ENCODE results near the gene DTNB. TPM values are rescaled to one million over a fixed set of nuclear protein-coding genes. Genes with fewer than 3 reads are reported as not detected.

Gene DTNB
- total RNA-seq, 2 experiments from 2014 or later: 16.9 to 19.8 TPM

GRCh38 chr2:25491966-25492532 is 181.3 kb downstream of the DTNB start:
- POLR2A ChIA-PET: no interaction called here

DNA sequence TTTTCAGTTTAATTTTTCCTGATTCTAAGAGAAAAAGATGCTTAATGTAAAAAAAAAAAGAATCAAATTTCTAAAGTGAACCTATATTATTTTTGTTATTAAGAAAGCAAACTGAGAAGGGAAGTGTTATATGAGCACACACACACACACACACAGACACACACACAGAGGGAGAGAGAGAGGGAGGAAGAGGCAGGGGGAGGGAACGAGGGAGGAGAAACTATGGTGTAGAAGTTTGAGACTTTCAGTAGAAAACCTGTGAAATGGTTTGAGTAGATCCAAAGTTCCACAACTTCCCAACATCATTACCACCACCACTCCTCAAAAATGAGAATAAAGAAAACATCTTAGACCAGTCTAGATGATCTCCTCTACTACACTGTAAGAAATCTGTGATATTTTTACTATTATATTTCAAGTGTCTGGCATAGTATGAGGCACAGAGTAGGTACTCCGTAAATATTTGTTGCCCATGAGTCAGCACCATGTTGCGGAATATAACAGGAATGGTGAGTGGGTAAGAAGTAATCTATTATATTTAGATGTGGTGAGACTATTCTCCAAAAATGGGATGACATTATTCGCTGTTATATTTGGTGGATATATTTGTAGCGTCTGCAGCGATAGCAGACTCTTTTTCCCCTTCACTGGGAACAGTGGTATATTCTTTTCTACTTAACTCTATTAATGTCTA is 182.2 kb downstream of the DTNB start:
- ChIA-PET POLR2A (no interaction called here), CTCF (no interaction called here)

More at GRCh38 chr2:25491966-25492532, 181.3 kb downstream of the DTNB start:
- CTCF ChIA-PET: no interaction called here

GRCh38 chr2:25490217-25490616 is 183.2 kb downstream of the DTNB start:
- ChIA-PET POLR2A (no interaction called here), CTCF (no interaction called here)

GRCh38 chr2:25489631-25490030 is 183.7 kb downstream of the DTNB start:
- ChIA-PET CTCF (no interaction called here), POLR2A (no interaction called here)

DNA sequence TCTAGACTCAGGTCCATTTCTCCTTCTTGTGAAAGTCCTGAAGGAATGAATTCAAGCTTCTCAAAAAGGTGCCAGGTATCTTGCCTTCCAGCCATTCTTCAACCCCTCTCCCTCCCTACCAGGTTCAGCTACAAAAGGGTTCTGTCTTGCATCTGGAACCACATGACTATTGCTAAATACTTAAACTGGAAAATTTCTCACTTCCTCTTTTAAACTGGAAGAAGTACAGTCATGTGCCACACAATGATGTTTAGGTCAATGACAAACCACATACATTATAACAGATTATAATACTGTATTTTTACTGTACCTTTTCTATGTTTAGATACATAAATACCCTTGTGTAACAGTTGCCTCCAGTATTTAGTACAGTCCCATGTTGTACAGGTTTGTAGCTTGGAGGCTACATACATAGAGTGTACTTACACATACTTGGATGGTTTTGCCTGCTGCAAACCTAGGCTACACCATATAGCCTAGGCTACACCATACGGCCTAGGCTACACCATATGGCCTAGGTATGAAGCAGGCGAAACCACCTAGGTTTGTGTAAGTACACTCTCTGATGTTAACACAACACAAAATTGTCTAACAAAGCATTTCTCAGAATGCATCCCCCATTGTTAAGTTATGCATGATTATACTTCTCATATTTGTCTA is 189.6 kb downstream of the DTNB start:
- ChIA-PET POLR2A (no interaction called here), CTCF (no interaction called here)

GRCh38 chr2:25482341-25482740 is 191.0 kb downstream of the DTNB start:
- CTCF ChIA-PET: no interaction called here
- POLR2A ChIA-PET: no interaction called here

- ChIA-PET POLR2A (no interaction called here), CTCF (interaction anchor here (0.7 kb wide), 1 partner anchor 533 kb away, joined by 4 read pairs; no protein-coding TSS in a partner anchor)
These were observed 191.7 kb downstream of the DTNB start for GRCh38 chr2:25481381-25482300.

GRCh38 chr2:25480561-25480960 is 192.8 kb downstream of the DTNB start:
- ChIA-PET POLR2A (no interaction called here), CTCF (interaction anchor here (0.7 kb wide), 1 partner anchor 532 kb away, joined by 4 read pairs; no protein-coding TSS in a partner anchor)

- ChIA-PET CTCF (no interaction called here), POLR2A (no interaction called here)
These were observed 193.6 kb downstream of the DTNB start for GRCh38 chr2:25479761-25480160.

DNA sequence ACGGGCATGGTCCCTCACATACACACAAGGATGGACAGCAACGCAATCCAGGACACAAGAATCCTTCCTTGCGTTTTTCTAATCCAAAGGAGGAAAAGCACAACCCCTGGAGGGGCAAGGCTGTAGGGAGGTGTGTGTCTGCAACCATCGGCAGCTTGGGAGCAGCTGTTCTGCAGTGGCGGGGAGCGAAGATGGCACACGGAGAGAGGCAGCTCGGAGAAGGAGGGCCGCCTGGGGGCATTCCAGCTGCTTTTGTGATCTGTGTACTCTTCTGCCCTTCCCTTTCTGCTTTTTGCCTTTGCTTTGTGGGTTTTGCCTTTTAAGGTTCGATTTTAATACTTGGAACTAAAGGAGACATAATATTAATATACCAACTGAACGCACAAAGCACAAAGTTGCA is 194.6 kb downstream of the DTNB start:
- POLR2A ChIA-PET: no interaction called here
- CTCF ChIA-PET: no interaction called here

DNA sequence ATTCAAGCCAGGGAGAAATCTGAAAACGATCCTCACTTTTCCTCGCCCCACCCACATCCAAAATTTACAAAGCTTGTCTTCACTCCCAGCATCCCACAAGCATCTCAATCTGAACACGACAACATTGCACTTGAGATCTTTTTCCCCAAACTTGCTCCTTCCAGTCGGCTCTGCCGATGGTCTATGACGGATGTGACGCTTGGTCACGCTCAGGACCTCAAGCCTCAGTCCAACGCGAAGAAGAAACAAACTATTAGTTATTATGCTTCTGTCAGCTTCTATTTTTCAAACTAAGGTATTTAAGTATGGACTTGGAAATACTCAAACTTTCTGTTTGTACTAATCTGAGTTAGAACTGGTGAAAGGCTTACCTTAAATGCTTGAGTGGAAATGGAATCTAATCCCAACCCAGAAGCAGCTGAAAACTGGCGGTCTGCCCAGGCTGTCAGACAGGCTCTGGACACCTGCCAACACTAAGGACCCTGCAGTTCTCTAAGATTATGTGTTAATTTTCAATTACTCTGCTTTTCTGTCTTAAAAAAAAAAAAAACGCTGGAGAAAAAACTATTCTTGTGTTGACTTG is 199.5 kb downstream of the DTNB start:
- ChIA-PET POLR2A (no interaction called here), CTCF (no interaction called here)

GRCh38 chr2:25473131-25473530 is 200.2 kb downstream of the DTNB start:
- ChIA-PET CTCF (no interaction called here), POLR2A (no interaction called here)

DNA sequence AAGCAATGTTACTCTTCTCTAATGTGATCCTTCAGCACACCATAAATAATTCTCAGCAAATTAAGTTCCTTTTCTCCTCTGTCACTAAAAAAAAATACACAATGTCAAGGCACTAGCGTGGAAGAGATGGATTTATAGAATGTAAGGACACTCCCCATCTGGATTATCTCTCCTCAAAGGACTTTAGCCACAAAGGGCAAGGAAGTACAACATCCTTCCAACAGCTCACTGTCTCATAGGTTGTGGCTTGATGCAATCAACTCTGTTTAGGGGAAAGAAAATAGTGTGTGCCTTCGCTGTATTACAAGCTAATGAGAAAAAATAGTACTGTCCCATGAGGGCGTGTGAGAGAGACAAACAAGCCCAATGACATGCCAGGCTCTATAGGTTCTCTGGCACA is 202.6 kb downstream of the DTNB start:
- POLR2A ChIA-PET: no interaction called here
- CTCF ChIA-PET: no interaction called here

DNA sequence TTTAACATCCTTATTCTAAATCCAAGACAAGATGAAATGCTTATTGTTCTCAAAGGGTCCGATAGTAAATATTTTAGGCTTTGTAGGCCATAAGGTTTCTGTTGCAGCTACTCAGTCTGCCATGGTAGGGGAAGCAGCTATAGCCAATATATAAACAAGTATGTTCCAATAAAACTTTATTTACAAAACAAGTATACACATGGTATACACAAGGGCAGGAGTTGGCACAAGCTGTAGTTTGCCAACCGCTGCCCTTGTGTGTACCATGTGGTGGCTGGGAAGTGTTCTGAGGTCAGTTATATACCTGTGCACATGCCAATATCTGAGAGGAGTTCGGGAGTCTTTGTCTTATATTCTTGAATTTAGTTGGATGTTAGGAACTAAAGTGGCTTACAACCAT is 205.6 kb downstream of the DTNB start:
- ChIA-PET POLR2A (no interaction called here), CTCF (no interaction called here)

DNA sequence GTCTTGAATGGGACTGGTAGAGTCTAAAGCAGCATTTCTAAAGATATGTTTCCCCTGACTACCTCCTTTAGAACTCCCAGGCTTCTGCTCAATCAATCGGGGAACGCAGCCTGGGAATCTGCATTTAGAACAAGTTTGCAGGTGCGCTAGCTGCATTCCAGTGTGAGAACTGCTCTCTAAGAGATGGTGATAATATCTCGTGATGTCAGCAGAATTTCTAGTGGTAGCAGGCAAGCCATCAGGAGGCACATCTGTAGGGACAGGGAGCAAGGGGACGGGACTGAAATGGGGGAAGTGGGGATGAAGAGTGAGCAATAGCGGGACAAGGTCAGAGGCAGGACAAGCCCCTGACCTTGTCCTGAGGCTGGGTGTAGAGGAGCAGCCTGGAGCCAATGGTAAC is 211.4 kb downstream of the DTNB start:
- POLR2A ChIA-PET: no interaction called here
- CTCF ChIA-PET: no interaction called here

- POLR2A ChIA-PET: no interaction called here
- CTCF ChIA-PET: no interaction called here
These were observed 213.0 kb downstream of the DTNB start for GRCh38 chr2:25460261-25460905.

DNA sequence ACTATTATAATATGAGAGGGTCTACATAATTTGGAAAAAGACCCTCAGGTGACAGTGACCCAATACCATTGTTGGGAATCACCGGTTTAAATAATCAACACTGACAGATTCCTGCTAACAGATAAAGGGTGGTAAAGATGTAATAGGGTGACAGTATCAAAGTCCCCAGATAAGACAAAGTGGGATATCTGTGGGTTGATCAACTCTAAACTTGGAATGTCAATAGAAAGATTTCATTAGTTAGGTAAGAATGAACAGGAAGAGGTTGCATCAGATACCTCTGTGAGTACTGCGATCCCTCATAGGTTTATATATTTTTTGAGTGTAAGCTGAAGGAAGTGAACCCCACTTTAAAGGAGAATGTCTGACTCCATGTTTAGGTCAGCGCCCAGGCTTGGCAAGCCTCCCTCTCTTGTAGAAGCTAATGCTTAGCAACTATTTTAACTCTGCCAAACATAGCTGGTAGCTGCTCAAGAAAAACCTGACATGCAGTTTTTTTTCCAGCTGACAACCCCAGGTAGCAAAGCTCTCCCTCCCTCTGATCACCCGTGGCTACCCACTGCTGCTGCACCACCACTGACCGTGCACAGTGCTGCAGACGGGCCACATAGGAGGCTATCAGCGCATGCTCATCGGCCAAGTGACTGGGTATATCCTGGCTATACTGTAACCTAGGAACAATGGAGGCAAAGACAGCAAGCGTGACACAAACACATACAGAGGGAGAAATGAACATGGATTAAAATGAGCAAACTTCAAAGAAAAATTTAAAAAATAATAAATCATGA is 218.4 kb downstream of the DTNB start:
- POLR2A ChIA-PET: no interaction called here
- CTCF ChIA-PET: no interaction called here

GRCh38 chr2:25453199-25453905 is 220.0 kb downstream of the DTNB start:
- POLR2A ChIA-PET: interaction anchor here (0.6 to 1.1 kb wide), 2 partner anchors 91 to 108 kb away, joined by 3 to 7 read pairs; no protein-coding TSS in a partner anchor
- CTCF ChIA-PET: interaction anchor here (0.9 to 1.7 kb wide), 4 partner anchors 10 to 105 kb away, joined by 3 to 5 read pairs (median 4); no protein-coding TSS in a partner anchor
